ENCODE data around the gene SRGAP2C. TPM values are rescaled to one million over a fixed set of nuclear protein-coding genes. Genes with fewer than 3 reads are reported as not detected.

The SRGAP2C gene
- 8.3 and 11.6 TPM in 2 replicates for total RNA-seq

GRCh38 chr1:121184290-121185127, at the start of gene SRGAP2C, which contains the start of gene FAM72B:
Gene SRGAP2C, plus strand, starts transcription at chr1:121184975. Its CDS starts 2,472 bp downstream, at chr1:121187447.
Gene FAM72B, minus strand, starts transcription at chr1:121184340. Its CDS starts 851 bp downstream, at chr1:121183489.

Other genes with a start within 250 kb of the SRGAP2C start
- 5.1 and 12.3 TPM in 2 replicates for gene FAM72B, start 635 bp upstream of the SRGAP2C start, total RNA-seq

All from bronchus fibroblast of lung (primary cell).